Neural progenitor cell (in vitro differentiated cells): ENCODE results near the gene AATK.

Experiments
- EZH2 ChIP-seq: fragments of 200-600 bp; sonication (generic); IDR thresholded peaks from 2 replicates; pipeline ENCODE4 v1.6.1; 2017; ENCODE audit warnings: antibody characterized with exemption, mild to moderate bottlenecking, moderate library complexity
- EZH2phosphoT487 ChIP-seq: fragments of 200-600 bp; sonication (generic); IDR thresholded peaks from 2 replicates; pipeline ENCODE4 v1.6.1; 2017; ENCODE audit warnings: antibody characterized with exemption
- TF ChIP-seq, protein P1 (sequence below): fragments of 200-600 bp; sonication (generic); IDR thresholded peaks from 2 replicates; pipeline ENCODE4 v1.5.1; 2017; ENCODE audit warnings: antibody characterized with exemption, mild to moderate bottlenecking

- TF ChIP-seq, protein P1, sequence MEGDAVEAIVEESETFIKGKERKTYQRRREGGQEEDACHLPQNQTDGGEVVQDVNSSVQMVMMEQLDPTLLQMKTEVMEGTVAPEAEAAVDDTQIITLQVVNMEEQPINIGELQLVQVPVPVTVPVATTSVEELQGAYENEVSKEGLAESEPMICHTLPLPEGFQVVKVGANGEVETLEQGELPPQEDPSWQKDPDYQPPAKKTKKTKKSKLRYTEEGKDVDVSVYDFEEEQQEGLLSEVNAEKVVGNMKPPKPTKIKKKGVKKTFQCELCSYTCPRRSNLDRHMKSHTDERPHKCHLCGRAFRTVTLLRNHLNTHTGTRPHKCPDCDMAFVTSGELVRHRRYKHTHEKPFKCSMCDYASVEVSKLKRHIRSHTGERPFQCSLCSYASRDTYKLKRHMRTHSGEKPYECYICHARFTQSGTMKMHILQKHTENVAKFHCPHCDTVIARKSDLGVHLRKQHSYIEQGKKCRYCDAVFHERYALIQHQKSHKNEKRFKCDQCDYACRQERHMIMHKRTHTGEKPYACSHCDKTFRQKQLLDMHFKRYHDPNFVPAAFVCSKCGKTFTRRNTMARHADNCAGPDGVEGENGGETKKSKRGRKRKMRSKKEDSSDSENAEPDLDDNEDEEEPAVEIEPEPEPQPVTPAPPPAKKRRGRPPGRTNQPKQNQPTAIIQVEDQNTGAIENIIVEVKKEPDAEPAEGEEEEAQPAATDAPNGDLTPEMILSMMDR = no peak
- TF ChIP-seq EZH2 (no peak), EZH2phosphoT487 (no peak)
Observed at GRCh38 chr17:81135505-81136278, 30.3 kb downstream of the AATK start.
